ENCODE data around the gene NNMT. TPM values are rescaled to one million over a fixed set of nuclear protein-coding genes. Genes with fewer than 3 reads are reported as not detected.

Gene NNMT
- total and polyA plus RNA-seq, 2 donors (not counting 3 experiments of a cell fraction or from before 2014, with no cell fraction given) = 330 to 454 TPM

DNA sequence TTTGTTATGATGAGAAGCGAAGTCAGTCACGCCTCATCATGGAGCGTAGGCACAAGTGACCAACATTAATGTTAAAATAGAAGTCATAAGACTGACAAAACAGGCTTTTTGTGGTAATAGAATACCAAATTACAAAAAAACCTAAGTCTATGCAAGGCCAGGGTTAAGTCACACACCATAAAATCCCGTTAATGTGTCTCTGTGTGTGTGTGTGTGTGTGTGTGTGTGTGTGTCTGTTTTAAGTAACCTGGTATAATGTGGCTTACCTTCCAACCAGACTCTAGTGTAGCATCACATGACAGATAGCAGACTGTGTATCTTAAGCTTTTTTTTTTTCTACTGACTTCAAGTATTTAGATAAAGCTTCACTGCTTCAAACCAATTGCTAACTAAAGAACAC is 66.1 kb downstream of the NNMT start:
- no peak for DNase-seq (ENCODE audit: low read depth, low spot score)
- POLR2A ChIA-PET = no interaction called here
- H3K79me2 ChIP-seq (ENCODE audit: control insufficient read depth, insufficient read depth, low read length) = no peaks in the 10 kb centered on the region

More for the DNA sequence above, 66.1 kb downstream of the NNMT start:
- Histone ChIP-seq H3K9ac (replicated peaks; ENCODE audit: extremely low read depth, insufficient read depth, low read length) (no peak overlapping the region), H3K4me1 (ENCODE audit: control insufficient read depth, extremely low read depth, insufficient read depth, low read length) (peaks cover 16% of the 10 kb centered on the region), H3K4me3 (replicated peaks in 1 of 3; ENCODE audit: insufficient read depth in 1 of 3, low read depth in 1 of 3, low read length in 3 of 3) (no peak overlapping the region), H3K27ac (ENCODE audit: insufficient read depth, low read depth, low read length) (no peak overlapping the region), H3K9me1 (replicated peaks; ENCODE audit: control insufficient read depth, extremely low read depth, insufficient read depth, low read length) (no peaks in the 10 kb centered on the region), H3K9me3 (replicated peaks; ENCODE audit: control insufficient read depth, insufficient read depth, low read length) (no peaks in the 10 kb centered on the region), H3K36me3 (ENCODE audit: control insufficient read depth in 2 of 2, extremely low read depth in 1 of 2, insufficient read depth in 2 of 2, low read length in 2 of 2) (no peaks in the 10 kb centered on the region), H3K27me3 (ENCODE audit: control insufficient read depth in 2 of 2, insufficient read depth in 2 of 2, low read length in 2 of 2) (no peaks in the 10 kb centered on the region), H4K20me1 (replicated peaks; ENCODE audit: control insufficient read depth, extremely low read depth, insufficient read depth, low read length) (no peaks in the 10 kb centered on the region), H2AFZ (ENCODE audit: low read depth, low read length) (no peak overlapping the region), H3K4me2 (ENCODE audit: insufficient read depth, low read length) (no peak overlapping the region)
- no TSS peak for BruUV-seq (replicated peaks)
- FAIRE-seq = no peak
- CTCF ChIA-PET = interaction anchor here (0.6 kb wide), 3 partner anchors 8 to 17 kb away, joined by 3 read pairs; no protein-coding TSS in a partner anchor
- no peak for TF ChIP-seq FOS (IDR thresholded peaks at IDR 0.05; ENCODE audit: borderline replicate concordance, insufficient read depth, low read length)
- TF ChIP-seq MYC (IDR thresholded peaks at IDR 0.05; ENCODE audit: low read depth, low read length) = no peak
- no peak for TF ChIP-seq JUN (IDR thresholded peaks at IDR 0.05; ENCODE audit: borderline replicate concordance, insufficient read depth, insufficient read length, low read depth)
- TF ChIP-seq, protein P1, sequence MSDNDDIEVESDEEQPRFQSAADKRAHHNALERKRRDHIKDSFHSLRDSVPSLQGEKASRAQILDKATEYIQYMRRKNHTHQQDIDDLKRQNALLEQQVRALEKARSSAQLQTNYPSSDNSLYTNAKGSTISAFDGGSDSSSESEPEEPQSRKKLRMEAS (IDR thresholded peaks at IDR 0.05; ENCODE audit: insufficient read depth, insufficient read length) = no peak
- TF ChIP-seq EZH2 (IDR thresholded peaks at IDR 0.05; ENCODE audit: borderline replicate concordance, low read depth, low read length, severe bottlenecking) = no peak
- TF ChIP-seq POLR2A (IDR thresholded peaks at IDR 0.05; ENCODE audit: low read depth, low read length) = no peak
- TF ChIP-seq GATA2 (IDR thresholded peaks at IDR 0.05; ENCODE audit: insufficient read depth, insufficient read length, low read depth, low read length) = no peak
- TF ChIP-seq POLR2AphosphoS5 (IDR thresholded peaks at IDR 0.05; ENCODE audit: insufficient read depth, low read depth, low read length) = no peak
- TF ChIP-seq, protein P2, sequence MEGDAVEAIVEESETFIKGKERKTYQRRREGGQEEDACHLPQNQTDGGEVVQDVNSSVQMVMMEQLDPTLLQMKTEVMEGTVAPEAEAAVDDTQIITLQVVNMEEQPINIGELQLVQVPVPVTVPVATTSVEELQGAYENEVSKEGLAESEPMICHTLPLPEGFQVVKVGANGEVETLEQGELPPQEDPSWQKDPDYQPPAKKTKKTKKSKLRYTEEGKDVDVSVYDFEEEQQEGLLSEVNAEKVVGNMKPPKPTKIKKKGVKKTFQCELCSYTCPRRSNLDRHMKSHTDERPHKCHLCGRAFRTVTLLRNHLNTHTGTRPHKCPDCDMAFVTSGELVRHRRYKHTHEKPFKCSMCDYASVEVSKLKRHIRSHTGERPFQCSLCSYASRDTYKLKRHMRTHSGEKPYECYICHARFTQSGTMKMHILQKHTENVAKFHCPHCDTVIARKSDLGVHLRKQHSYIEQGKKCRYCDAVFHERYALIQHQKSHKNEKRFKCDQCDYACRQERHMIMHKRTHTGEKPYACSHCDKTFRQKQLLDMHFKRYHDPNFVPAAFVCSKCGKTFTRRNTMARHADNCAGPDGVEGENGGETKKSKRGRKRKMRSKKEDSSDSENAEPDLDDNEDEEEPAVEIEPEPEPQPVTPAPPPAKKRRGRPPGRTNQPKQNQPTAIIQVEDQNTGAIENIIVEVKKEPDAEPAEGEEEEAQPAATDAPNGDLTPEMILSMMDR (IDR thresholded peaks at IDR 0.05; ENCODE audit: extremely low read depth in 1 of 2, insufficient read depth in 1 of 2, low read depth in 1 of 2, low read length in 2 of 2) = no peak
- intact Hi-C loops (cut with micrococcal nuclease) = no loop called here
- dilution Hi-C loops (cut with MboI; ENCODE audit: extremely low pct_ligation_motif_present, low sequenced_read_pairs) = no loop called here

Data from endothelial cell of umbilical vein (primary cell).